H7 (cell line): ENCODE measurements around the gene YTHDC2. TPM values are rescaled to one million over a fixed set of nuclear protein-coding genes. Genes with fewer than 3 reads are reported as not detected.
A peak's percentile ranks its signal among the peaks of the same experiment; 100 is the strongest.

Experiments used
- DNase-seq: peaks from one replicate; pipeline ENCODE4 v3.0.0; 2012
- H3K27me3 ChIP-seq: 2 replicates; pipeline ENCODE4 v1.6.0; 2011; ENCODE audit warnings: mild to moderate bottlenecking, low read length; ENCODE audit not compliant: control insufficient read depth, insufficient read depth
- H3K36me3 ChIP-seq: replicated peaks from 2 replicates; pipeline ENCODE4 v1.5.1; 2011; ENCODE audit warnings: low read length; ENCODE audit not compliant: control insufficient read depth, insufficient read depth
- H3K4me3 ChIP-seq: 2 replicates; pipeline ENCODE4 v1.5.1; 2011; ENCODE audit warnings: low read depth, mild to moderate bottlenecking, control low read depth, low read length, moderate library complexity; ENCODE audit not compliant: insufficient read depth
- total RNA-seq: library from RNA; depleted of rRNA; stranded (reverse); fragments of >200 nt; shearing (Covaris generic); gene quantifications from 2 replicates; pipeline ENCODE4 v1.2.3, GENCODE V29; 2014

YTHDC2 gene
- total RNA-seq, 1 experiment from 2014 or later, result 12.9 TPM

DNA sequence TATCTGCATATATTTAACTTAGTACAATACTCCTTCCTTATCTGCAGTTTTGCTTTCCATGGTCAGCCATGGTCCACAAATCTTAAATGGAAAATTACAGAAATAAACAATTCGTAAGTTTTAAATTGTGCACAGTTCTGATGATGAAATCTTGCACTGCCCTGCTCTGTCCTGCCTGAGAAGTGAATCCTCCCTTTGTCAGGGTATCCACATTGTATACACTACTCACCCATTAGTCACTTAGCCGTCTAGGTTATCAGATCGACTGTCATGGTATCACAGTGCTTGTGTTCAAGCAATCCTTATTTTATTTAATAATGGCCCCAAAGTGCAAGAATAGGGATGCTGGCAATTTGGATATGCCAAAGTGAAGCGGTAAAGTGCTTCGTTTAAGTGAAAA, 8.3 kb upstream of the YTHDC2 start:
- no peak overlapping the region for H3K4me3 ChIP-seq
- no peaks in the 10 kb centered on the region for H3K27me3 ChIP-seq
- DNase-seq, result no peak
- no peaks in the 10 kb centered on the region for H3K36me3 ChIP-seq

DNA sequence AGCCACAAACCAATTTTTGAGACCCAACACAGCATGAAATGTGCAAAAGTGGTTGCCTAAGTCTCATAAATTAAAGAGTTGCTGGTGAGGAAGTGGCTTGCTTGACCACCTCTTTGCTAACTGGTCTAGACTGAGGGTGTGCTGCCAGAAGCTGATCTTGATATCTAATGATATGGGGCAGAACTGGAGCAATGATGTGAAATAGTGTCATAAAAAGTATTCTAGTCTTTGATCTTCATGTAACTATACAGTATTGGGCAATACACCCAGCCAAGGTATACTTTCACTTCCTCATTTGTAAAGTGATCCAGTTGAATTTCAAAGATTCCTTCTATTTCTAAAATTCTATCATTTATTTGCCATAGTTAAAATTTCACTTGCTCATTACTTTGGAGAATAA, 5.9 kb upstream of the YTHDC2 start:
- H3K36me3 ChIP-seq, result no peaks in the 10 kb centered on the region
- no peaks in the 10 kb centered on the region for H3K27me3 ChIP-seq
- no peak overlapping the region for H3K4me3 ChIP-seq
- DNase-seq, result no peak

DNA sequence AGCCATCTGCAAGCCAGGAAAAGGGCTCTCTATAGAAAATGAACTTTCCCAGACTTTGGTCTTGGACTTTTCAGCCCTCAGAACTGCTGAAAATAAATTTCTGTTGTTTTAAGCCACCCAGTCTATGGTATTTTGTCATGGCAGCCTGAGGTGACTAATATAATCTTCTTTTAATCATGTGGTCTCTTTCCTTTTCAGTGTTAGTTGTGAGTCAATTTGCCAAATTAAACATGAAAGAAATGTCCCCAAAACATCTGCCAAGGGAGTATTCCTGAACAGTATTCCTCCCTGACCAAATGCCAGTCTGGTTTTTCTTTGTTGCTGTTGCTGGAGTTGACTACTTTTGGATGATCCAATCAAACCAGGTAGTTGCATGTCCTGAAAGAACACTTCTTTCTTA, 4.7 kb upstream of the YTHDC2 start:
- Histone ChIP-seq H3K4me3 (no peak overlapping the region), H3K36me3 (no peaks in the 10 kb centered on the region), H3K27me3 (no peaks in the 10 kb centered on the region)
- DNase-seq, result no peak

DNA sequence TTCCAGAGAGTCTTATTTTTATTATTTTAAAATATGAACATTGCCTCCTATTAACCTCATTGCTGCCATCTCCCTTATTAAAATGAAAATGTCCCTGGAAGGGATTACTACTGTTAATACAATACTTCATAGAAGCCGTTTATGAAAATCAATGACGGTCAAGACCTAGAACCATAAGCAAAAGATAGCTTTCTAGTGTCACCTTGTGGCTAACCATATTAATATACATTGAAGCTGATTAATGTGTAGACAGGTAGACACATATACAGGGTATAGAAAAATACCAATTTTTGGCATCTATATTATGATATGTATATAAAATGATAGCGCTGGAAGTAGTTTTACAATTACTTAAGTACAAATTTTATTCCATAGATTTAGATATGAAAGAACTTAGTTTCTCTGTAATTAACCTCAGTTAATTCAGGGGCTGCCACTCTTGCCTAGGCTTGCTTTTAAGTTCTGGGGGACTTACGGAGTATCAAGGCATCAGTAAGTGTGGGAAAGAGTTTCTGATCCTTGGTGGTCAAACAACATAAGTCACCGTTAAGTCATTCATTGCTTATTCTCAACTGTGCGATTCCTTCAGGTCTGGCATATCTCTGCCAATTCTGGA, 2.5 kb upstream of the YTHDC2 start:
- no peak for DNase-seq
- H3K27me3 ChIP-seq, result no peaks in the 10 kb centered on the region
- no peak overlapping the region for H3K4me3 ChIP-seq
- H3K36me3 ChIP-seq, result no peaks in the 10 kb centered on the region

DNA sequence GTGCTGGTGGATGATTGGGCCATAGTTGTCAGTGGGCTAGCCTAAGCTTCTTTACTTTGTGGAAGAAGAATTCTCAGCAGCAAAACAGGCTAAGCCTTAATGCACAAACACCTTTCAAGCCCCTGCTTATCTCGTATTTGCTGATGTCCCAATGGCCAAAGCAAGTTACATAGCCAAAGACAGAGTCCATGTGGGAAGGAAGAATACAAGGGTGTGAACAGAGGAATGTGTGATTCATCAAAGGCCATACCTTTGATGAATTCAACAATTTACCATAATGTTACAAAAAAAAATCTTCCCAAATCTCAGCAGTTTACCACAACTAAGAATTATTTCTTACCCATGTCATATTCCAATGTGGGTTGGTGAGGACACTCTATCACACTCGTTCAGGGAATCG, 1.2 kb upstream of the YTHDC2 start:
- H3K36me3 ChIP-seq, result no peaks in the 10 kb centered on the region
- no peak for DNase-seq
- H3K4me3 ChIP-seq, result no peak overlapping the region
- H3K27me3 ChIP-seq, result no peaks in the 10 kb centered on the region

- no peaks in the 10 kb centered on the region for H3K36me3 ChIP-seq
- no peak for DNase-seq
- no peaks in the 10 kb centered on the region for H3K27me3 ChIP-seq
- peak overlapping the region; percentile 69 for H3K4me3 ChIP-seq
Observed at GRCh38 chr5:113514289-113514635, 768 bp downstream of the YTHDC2 start.

- H3K27me3 ChIP-seq, result no peaks in the 10 kb centered on the region
- no peak for DNase-seq
- no peak overlapping the region for H3K4me3 ChIP-seq
- H3K36me3 ChIP-seq, result no peaks in the 10 kb centered on the region; the same call in 1 of the 2 replicates
Observed at GRCh38 chr5:113518884-113519283, 5.4 kb downstream of the YTHDC2 start.

DNA sequence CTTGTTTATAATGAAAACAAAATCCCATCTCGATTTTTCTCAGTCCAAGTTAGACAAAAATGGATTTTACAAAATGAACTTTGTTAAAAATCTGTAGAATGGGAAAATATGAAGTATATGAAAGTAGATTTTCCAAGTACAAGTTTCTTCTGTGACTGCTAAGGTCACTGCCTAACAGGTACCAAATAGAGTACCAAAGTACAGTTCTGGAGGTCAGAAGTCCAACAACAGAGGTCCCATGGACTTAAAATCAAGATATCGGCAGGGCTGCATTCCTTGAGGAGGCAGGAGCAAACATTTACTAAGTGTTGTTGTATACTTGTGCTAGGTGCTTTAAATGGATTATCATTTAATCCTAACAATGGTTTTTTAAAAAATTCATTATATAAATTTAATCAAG, 5.9 kb downstream of the YTHDC2 start:
- no peaks in the 10 kb centered on the region for H3K27me3 ChIP-seq
- no peaks in the 10 kb centered on the region; the same call in 1 of the 2 replicates for H3K36me3 ChIP-seq

DNA sequence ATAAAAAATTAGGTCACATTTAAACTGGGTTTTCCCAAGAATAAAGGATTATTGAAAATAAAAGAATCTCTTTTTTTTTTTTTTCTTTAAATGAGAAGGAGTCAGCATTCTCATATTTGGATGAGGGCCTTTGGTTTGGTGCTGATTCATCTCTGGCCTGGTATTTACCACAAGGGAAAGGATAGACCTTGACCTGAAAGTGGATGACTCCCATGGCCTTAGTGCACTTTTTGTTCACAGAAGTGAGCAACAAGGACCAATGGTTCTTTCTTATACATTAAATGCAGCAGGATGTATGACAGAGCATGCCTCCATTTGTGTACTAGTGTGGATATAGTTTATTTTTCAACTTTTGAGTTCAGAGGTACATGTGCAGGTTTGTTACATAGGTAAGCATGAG, 6.9 kb downstream of the YTHDC2 start:
- no peak overlapping the region for H3K4me3 ChIP-seq

More for the DNA sequence above, 5.9 kb downstream of the YTHDC2 start:
- no peak for DNase-seq
- no peak overlapping the region for H3K4me3 ChIP-seq

DNA sequence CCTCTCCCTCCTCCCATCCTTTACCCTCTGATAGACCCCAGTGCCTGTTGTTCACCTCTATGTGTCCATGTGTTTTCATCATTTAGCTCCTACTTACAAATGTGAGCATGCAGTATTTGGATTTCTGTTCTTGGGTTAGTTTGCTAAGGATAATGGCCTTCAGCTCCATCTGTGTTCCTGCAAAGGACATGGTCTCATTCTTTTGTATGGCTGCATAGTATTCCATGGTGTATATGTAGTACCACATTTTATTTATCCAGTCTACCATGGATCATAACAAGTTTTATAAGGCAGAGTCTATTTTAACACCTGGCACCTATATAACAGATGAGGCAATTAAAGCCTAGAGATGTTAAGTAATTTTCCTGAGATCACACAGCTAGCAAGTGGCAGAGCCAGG, 7.4 kb downstream of the YTHDC2 start:
- Histone ChIP-seq H3K27me3 (no peaks in the 10 kb centered on the region), H3K36me3 (no peaks in the 10 kb centered on the region; the same call in 1 of the 2 replicates), H3K4me3 (no peak overlapping the region)
- DNase-seq, result no peak

More for the DNA sequence above, 6.9 kb downstream of the YTHDC2 start:
- H3K36me3 ChIP-seq, result no peaks in the 10 kb centered on the region; the same call in 1 of the 2 replicates
- no peaks in the 10 kb centered on the region for H3K27me3 ChIP-seq
- DNase-seq, result no peak

DNA sequence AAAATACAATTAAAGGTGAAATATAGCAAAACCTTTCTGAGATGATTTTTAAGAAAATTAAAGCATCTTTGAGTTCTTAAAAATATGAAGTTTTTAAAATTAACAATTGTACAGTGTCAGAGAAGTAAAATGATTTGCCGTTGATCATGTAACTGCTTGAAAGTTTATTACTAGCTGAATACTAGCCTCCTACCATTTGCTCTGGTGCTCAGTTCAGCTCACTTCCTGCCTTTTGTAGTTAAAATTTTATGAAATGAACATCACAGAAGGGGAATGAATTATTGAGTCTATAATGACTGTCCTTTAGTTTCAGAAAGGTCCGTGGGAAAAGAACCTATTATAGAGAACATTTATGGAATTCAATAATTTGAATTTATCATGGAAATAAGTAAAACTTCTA, 9.7 kb downstream of the YTHDC2 start:
- no peaks in the 10 kb centered on the region; the same call in 1 of the 2 replicates for H3K36me3 ChIP-seq
- DNase-seq, result no peak

DNA sequence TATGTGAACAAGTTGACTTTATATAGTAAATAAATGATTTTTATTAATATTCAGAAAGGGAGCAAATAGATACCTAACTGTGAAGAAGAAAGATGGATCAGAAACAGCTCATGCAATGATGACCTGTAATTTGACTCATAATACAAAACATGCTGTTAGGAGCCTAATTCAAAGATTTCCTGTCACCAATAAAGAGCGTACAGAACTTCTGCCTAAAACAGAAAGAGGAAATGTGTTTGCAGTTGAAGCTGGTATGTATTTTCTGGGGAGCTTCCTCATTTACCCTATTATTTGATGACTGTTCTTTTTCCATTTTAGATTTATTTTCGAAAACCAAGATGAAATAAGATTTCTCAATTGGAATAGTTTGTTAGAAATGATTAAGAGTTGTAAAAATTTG, 11.4 kb downstream of the YTHDC2 start:
- no peak for DNase-seq
- no peaks in the 10 kb centered on the region for H3K27me3 ChIP-seq
- no peak overlapping the region for H3K4me3 ChIP-seq
- no peaks in the 10 kb centered on the region; the same call in 1 of the 2 replicates for H3K36me3 ChIP-seq

More for the DNA sequence above, 9.7 kb downstream of the YTHDC2 start:
- no peak overlapping the region for H3K4me3 ChIP-seq
- no peaks in the 10 kb centered on the region for H3K27me3 ChIP-seq

DNA sequence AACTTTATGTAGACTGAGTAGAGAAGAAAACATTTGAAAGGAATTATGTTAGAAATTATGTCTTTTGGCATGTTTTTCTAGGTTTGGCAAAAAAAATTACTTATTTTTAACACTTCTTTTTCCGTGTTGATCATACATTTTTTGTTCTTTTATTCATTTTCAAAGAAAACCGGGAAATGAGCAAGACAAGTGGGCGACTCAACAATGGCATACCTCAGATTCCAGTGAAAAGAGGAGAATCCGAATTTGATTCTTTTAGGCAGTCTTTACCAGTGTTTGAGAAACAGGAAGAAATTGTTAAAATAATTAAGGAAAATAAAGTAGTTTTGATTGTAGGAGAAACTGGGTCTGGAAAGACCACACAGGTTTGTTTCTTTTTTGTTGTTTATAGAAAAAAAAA, 12.9 kb downstream of the YTHDC2 start:
- Histone ChIP-seq H3K27me3 (no peaks in the 10 kb centered on the region), H3K4me3 (no peak overlapping the region), H3K36me3 (no peaks in the 10 kb centered on the region)
- DNase-seq, result no peak

GRCh38 chr5:113527746-113528145, 14.3 kb downstream of the YTHDC2 start:
- no peak for DNase-seq
- H3K36me3 ChIP-seq, result no peaks in the 10 kb centered on the region
- H3K27me3 ChIP-seq, result no peaks in the 10 kb centered on the region
- no peak overlapping the region for H3K4me3 ChIP-seq

- H3K4me3 ChIP-seq, result no peak overlapping the region
Observed at GRCh38 chr5:113531481-113532159, 18.1 kb downstream of the YTHDC2 start.

More at GRCh38 chr5:113531481-113532159, 18.1 kb downstream of the YTHDC2 start:
- H3K27me3 ChIP-seq, result no peaks in the 10 kb centered on the region
- no peaks in the 10 kb centered on the region for H3K36me3 ChIP-seq
- no peak for DNase-seq
